Measurements from ENCODE around the gene HOXD12. TPM values are rescaled to one million over a fixed set of nuclear protein-coding genes. Genes with fewer than 3 reads are reported as not detected.

Gene HOXD12
- total and polyA plus RNA-seq, 2 experiments from 2014 or later, result not detected

DNA sequence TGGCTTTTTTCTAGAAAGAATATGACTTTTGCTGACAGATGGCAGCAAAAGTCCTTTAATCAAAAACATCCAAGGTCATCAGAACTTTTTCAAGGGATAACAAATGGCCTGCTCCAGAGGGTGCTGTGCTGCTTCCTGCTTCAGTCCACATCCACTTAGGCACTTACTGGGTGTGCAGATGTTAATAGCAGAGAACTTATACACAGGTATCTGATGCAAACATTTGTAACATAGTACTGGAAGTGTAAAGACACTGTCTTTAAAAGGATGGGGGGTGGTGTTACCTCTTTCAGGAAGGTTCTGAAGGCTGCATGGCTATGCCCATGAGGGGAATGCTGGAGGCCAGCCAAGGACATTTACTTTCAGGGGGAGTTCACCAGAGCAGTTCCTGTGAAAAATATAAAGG lies 35.4 kb downstream of the HOXD12 start:
- peak overlapping the region; percentile 67; the same call in 1 of the 3 replicates for H3K4me3 Mint-ChIP-seq
- peaks cover 100% of the 10 kb centered on the region for H3K27me3 ChIP-seq (ENCODE audit: insufficient read depth)

More for the DNA sequence above, 35.4 kb downstream of the HOXD12 start:
- H3K9me2 ChIP-seq (ENCODE audit: insufficient read depth), result no peaks in the 10 kb centered on the region
- H3K27me3 Mint-ChIP-seq (ENCODE audit: insufficient read depth, low read depth, poor library complexity), result peaks cover 96% of the 10 kb centered on the region
- ATAC-seq, result no peak
- DNase-seq (ENCODE audit: low spot score), result no peak
- no peaks in the 10 kb centered on the region; the same call in 2 of the 3 replicates for H3K36me3 Mint-ChIP-seq (ENCODE audit: low read depth)
- H3K79me2 ChIP-seq (replicated peaks; ENCODE audit: insufficient read depth), result no peaks in the 10 kb centered on the region
- peaks cover 26% of the 10 kb centered on the region for H3K4me1 Mint-ChIP-seq
- TF ChIP-seq, protein P1, sequence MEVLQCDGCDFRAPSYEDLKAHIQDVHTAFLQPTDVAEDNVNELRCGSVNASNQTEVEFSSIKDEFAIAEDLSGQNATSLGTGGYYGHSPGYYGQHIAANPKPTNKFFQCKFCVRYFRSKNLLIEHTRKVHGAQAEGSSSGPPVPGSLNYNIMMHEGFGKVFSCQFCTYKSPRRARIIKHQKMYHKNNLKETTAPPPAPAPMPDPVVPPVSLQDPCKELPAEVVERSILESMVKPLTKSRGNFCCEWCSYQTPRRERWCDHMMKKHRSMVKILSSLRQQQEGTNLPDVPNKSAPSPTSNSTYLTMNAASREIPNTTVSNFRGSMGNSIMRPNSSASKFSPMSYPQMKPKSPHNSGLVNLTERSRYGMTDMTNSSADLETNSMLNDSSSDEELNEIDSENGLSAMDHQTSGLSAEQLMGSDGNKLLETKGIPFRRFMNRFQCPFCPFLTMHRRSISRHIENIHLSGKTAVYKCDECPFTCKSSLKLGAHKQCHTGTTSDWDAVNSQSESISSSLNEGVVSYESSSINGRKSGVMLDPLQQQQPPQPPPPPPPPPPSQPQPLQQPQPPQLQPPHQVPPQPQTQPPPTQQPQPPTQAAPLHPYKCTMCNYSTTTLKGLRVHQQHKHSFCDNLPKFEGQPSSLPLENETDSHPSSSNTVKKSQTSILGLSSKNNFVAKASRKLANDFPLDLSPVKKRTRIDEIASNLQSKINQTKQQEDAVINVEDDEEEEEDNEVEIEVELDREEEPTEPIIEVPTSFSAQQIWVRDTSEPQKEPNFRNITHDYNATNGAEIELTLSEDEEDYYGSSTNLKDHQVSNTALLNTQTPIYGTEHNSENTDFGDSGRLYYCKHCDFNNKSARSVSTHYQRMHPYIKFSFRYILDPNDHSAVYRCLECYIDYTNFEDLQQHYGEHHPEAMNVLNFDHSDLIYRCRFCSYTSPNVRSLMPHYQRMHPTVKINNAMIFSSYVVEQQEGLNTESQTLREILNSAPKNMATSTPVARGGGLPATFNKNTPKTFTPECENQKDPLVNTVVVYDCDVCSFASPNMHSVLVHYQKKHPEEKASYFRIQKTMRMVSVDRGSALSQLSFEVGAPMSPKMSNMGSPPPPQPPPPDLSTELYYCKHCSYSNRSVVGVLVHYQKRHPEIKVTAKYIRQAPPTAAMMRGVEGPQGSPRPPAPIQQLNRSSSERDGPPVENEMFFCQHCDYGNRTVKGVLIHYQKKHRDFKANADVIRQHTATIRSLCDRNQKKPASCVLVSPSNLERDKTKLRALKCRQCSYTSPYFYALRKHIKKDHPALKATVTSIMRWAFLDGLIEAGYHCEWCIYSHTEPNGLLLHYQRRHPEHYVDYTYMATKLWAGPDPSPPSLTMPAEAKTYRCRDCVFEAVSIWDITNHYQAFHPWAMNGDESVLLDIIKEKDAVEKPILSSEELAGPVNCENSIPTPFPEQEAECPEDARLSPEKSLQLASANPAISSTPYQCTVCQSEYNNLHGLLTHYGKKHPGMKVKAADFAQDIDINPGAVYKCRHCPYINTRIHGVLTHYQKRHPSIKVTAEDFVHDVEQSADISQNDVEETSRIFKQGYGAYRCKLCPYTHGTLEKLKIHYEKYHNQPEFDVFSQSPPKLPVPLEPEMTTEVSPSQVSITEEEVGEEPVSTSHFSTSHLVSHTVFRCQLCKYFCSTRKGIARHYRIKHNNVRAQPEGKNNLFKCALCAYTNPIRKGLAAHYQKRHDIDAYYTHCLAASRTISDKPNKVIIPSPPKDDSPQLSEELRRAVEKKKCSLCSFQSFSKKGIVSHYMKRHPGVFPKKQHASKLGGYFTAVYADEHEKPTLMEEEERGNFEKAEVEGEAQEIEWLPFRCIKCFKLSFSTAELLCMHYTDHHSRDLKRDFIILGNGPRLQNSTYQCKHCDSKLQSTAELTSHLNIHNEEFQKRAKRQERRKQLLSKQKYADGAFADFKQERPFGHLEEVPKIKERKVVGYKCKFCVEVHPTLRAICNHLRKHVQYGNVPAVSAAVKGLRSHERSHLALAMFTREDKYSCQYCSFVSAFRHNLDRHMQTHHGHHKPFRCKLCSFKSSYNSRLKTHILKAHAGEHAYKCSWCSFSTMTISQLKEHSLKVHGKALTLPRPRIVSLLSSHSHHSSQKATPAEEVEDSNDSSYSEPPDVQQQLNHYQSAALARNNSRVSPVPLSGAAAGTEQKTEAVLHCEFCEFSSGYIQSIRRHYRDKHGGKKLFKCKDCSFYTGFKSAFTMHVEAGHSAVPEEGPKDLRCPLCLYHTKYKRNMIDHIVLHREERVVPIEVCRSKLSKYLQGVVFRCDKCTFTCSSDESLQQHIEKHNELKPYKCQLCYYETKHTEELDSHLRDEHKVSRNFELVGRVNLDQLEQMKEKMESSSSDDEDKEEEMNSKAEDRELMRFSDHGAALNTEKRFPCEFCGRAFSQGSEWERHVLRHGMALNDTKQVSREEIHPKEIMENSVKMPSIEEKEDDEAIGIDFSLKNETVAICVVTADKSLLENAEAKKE (CRISPR knock-in tag; IDR thresholded peaks at IDR 0.05), result no peak
- TF ChIP-seq POLR2AphosphoS5 (IDR thresholded peaks at IDR 0.05; ENCODE audit: low read depth), result no peak
- TF ChIP-seq, protein P2, sequence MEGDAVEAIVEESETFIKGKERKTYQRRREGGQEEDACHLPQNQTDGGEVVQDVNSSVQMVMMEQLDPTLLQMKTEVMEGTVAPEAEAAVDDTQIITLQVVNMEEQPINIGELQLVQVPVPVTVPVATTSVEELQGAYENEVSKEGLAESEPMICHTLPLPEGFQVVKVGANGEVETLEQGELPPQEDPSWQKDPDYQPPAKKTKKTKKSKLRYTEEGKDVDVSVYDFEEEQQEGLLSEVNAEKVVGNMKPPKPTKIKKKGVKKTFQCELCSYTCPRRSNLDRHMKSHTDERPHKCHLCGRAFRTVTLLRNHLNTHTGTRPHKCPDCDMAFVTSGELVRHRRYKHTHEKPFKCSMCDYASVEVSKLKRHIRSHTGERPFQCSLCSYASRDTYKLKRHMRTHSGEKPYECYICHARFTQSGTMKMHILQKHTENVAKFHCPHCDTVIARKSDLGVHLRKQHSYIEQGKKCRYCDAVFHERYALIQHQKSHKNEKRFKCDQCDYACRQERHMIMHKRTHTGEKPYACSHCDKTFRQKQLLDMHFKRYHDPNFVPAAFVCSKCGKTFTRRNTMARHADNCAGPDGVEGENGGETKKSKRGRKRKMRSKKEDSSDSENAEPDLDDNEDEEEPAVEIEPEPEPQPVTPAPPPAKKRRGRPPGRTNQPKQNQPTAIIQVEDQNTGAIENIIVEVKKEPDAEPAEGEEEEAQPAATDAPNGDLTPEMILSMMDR (conservative IDR thresholded peaks at IDR 0.05; ENCODE audit: low read depth in 2 of 2), result peak in 1 of 2 experiments; percentile 17; a peak in 1 of 4 replicates
- H3K4me2 ChIP-seq, result peak overlapping the region; percentile 83; the same call in 1 of the 2 replicates
- peaks cover 63% of the 10 kb centered on the region for H3F3A ChIP-seq (replicated peaks; ENCODE audit: low read depth)
- no peak overlapping the region for H3K27ac Mint-ChIP-seq
- no peak overlapping the region for H3K4me3 ChIP-seq
- no peak overlapping the region for H3K27ac ChIP-seq (ENCODE audit: low read depth)
- no peaks in the 10 kb centered on the region for H3K36me3 ChIP-seq (ENCODE audit: insufficient read depth)
- H2AFZ ChIP-seq, result no peak overlapping the region
- H4K20me1 ChIP-seq (replicated peaks; ENCODE audit: insufficient read depth), result peaks cover 71% of the 10 kb centered on the region
- peaks cover 44% of the 10 kb centered on the region for H3K4me1 ChIP-seq (ENCODE audit: insufficient read depth)
- H3K9me3 Mint-ChIP-seq, result peaks cover 8% of the 10 kb centered on the region; the same call in 2 of the 3 replicates
